ENCODE data around the gene ACADS.

The ACADS gene

GRCh38 chr12:120725659-120726509 is at the start of gene ACADS:
ACADS (plus strand) TSS chr12:120725826; CDS start chr12:120725886, 60 bp downstream.
- DNase-seq (ENCODE audit: low read depth): peak; percentile 73

GRCh38 chr12:120677765-120678473 is 47.7 kb upstream of the ACADS start:
- no peak for DNase-seq (ENCODE audit: low read depth)

DNA sequence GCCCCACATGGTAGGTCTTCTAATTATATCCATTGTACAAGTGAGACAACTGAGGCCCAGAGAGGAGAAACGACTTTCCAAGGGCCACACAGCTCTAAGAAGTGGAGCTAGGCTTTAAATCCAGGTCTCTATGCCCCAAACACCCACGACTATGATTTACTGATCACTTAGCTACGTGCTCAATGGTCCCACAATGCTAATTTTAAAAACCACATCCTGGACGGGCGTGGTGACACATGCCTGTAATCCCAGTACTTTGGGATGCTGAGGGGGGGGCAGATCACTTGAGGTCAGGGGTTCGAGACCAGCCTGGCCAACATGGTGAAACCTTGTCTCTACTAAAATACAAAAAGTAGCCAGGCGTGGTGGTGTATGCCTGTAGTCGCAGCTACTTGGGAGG is 47.1 kb upstream of the ACADS start:
- DNase-seq (ENCODE audit: low read depth): no peak

DNA sequence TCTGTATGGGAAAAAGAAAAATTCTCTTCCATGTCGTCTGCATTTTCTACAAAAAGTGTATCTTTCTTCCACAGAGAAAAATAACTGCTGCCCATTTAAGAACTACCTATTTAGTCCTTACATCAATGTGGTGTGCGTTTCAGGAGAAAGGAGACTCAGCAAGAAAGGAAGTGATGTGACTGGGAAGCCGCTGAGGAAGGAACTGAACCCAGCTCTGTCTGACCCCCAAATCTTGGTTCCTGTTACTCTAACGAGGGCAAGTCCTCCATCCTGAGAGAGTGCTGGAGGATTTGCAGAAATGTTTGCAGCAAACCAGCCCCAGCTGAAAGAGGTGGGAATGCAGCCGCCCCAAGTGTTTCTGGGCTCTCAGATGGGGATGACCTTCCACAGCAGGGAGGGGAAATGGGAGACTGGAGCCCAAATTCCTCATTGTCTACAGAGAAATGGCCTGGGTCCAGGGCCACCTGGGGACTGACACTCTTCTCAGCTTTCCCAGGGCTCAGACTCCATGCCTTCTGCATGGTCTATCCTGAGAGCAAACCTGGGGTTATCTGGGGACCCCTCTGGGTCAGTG is 45.4 kb upstream of the ACADS start:
- DNase-seq (ENCODE audit: low read depth): no peak

GRCh38 chr12:120684523-120684932 is 41.1 kb upstream of the ACADS start:
- no peak for DNase-seq (ENCODE audit: low read depth)

- no peak for DNase-seq (ENCODE audit: low read depth)
These were observed 40.1 kb upstream of the ACADS start for GRCh38 chr12:120685522-120685921.

DNA sequence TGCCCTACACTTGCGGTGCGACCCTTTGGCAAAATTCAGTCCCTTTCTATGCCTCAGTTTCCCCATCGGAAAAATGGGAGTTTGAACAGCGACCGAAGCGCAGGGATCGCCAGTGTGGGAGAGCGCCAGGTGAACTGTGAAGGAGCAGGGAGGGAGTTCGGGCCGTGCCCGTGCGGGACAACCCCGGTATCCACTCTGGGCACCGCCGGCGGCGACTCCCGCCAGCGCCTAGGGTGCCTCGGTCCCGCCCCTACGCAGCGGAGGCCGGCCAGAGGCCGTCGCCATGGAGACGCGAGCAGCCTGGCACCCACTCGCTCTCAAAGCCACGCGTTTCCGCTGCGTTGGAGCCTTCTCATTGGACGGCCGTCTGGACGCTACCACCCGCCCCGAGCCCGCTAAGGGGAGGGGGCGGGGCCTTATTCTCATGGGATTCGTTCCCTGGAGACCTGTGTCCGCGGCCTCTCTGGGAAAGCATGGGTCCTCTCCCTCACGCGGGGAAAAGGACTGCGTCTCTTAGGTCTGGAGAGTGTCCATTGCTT is 39.4 kb upstream of the ACADS start:
- peak; percentile 92 for DNase-seq (ENCODE audit: low read depth)

DNA sequence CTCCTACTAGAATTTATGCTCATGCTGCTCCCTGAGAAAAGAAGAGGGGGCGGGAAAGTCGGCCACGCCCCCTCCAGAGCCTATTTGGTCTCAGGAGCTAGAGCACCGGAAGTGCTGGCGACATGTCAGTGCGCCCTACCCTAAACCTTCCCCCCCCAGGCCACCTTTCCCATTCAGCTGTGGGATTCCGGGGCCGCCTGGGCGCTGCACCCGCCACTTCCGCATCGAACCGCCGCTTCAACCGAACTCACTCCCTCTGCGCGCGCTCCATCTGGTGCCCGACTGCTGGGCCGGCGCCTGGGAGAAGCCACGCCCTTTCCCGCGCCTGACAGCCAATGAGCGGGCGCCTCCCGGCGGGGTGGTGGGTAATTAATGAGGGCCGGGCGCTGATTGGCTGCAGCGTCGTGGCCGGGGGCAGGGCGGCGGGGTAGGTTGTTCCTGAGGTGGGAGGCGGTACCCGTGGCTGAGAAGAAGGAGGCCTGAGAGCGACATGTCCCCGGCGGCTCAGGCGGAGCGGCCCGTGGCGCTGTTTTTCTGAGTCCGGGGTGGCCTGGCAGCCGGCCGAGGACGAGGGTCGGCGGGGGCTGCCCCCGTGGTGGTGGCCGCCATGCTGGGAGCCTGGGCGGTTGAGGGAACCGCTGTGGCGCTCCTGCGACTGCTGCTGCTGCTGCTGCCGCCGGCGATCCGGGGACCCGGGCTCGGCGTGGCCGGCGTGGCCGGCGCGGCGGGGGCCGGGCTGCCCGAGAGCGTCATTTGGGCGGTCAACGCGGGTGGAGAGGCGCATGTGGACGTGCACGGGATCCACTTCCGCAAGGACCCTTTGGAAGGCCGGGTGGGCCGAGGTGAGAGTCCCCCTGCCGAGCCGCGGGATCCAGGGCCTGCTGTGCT is 38.7 kb upstream of the ACADS start, which contains the start of gene MLEC:
MLEC (plus strand) TSS at position 460 of the 888 bp plus-strand sequence; CDS start at position 608, 148 bp downstream.
- peak; percentile 98 for DNase-seq (ENCODE audit: low read depth)

DNA sequence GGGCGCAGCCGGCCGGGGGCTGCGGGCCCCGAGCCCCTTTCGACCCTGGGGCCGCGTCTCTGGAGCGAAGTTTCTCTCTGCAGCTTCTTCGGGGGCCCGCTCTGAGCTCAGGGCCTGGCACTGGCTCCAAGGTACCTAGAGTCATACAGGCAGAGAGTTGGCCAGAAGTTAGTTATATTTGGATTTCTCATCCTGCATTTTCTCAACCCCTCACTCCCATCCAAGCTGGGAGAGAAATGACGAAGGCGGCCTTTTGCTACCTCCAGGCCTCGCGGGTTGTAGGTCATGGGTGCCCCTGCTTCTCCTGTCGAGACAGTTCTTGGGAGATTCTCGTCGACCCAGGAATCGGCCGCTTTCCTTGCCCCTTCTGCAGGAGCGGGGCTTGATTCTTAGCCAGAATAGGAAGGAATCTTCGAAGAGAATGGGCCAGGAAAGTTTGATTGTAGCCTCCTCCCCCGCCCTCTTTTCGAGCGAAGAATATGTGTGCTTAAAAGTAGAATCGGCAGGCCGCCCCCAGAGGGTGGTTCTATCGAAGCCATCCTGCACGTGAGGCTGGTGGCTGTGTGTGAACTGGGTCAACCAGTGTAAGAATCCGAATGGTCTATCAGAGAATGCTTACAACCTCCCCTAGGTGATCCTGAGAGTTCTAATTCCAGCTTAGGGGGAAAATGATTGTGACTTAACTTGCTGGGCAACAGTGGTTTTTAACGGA is 37.9 kb upstream of the ACADS start:
- DNase-seq (ENCODE audit: low read depth): no peak

GRCh38 chr12:120688527-120689071 is 37.0 kb upstream of the ACADS start:
- no peak for DNase-seq (ENCODE audit: low read depth)

DNA sequence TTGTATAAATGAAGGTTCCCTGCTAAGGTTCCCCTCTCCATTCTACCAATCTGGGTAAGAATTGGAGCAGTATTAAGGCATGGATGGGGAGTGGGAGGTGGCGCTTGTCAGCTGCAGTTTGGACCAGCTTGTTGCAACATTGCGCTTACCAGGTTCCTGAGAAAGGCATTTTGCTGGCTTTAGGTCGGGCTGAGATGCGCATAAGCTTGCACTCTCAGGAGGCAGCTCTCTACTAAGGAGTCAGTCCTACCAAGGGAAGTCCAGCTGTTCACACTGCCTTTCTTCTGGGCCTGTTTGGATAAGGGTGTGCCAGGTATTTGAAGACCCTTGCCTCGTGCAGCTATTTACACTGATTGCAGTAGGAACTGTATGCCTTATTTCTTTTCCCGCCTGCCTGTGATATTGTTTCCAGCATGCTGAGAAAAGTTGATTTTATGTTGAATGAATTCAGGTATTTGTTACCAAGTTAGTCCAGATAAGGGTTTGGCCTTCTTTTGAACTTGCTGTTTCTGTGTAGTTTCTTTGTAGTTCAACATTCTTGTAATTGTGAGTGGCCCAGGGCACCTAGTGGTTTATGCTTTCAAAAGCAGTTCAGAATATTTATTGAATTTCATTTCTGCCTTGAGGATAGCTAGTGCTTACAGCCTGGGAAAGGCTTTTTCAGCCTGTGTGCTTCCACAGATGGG is 36.1 kb upstream of the ACADS start:
- DNase-seq (ENCODE audit: low read depth): no peak

DNA sequence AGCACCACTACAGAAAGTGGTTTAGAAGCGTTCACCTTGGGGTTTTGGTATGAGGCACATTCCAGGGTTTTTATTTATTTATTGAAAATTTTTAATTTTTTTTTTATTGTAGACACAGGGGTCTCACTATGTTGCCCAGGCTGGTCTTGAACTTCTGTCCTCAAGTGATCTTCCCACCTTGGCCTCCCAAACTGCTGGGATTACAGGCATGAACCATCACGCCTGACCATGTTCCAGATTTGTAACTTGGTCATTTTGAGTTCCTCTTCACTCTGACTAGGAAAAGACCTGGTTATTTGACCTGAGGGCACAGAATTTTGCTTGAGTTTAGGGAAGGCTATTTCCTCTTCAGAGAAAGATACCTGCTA is 35.6 kb upstream of the ACADS start:
- no peak for DNase-seq (ENCODE audit: low read depth)

DNA sequence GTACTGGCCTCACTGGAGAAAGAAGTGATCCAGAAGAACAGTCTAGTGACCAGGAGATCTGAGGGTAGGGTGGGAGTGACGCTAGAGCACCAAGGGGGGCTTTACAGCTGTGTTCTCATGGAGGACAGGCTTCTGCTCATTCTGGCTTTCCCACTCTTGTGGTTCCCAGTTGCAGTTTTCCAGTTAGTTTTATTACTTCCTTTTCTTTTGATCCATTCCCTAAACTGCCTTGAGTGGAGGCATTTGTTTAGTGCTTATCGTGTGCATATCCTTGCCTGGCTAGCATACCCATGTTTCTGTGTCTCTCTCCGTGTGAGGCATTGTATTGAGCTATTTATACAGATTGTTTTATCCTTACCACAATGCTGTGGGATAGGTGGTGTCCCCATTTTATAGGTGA is 34.6 kb upstream of the ACADS start:
- no peak for DNase-seq (ENCODE audit: low read depth)

DNA sequence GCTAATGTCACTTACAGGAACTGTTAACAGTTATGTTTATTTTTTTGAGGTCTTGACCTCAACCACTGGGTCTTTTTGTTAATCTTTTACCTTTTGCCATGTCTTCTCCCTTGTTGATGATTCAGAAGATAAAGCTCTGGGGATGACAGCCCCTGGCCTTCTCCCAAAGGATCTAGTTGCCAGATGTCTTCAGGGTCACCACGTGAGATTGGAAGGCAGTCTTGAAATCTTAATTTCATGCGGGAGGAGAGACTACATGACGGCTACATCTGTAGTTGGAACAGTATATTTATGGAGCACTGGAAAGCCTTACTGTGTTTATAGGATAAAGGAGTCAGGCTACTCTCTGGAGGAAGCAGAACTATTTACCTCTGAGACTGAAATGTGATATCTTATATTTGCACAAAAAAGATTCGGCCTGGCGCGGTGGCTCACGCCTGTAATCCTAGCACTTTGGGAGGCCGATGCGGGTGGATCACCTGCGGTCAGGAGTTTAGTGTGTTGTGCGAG is 33.0 kb upstream of the ACADS start:
- no peak for DNase-seq (ENCODE audit: low read depth)

DNA sequence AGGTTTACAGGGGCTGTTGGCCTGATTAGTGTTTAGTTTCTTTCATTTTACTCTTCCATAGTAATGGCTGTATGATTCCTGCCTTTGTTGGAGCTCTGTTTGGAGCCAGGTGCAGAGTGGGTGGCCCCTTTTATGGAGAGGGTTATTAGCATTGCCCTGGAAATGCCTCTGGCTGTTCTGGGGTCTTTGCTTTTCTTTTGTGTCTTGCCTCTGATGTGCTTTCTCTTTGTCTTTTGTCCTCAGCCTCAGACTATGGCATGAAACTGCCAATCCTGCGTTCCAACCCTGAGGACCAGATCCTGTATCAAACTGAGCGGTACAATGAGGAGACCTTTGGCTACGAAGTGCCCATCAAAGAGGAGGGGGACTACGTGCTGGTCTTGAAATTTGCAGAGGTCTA is 31.8 kb upstream of the ACADS start:
- no peak for DNase-seq (ENCODE audit: low read depth)

DNA sequence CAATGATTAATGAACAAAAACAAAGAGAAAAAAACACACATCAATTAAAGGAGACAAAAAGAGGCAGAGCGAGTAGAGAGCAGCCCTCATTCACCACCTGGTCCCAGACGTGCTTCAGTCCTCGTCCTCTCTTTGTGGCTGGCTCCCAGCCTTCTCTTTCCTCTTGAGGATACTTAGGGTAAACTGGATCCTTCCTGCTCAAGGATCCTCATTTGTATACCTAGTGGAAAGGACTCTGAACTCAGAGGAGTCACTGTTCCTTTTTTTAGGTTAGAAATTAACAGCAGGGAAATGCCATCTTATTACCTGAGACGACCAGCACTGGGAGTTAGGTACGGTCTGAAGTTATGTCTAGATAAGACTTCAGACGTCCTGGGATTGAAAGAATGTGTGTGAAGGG is 29.0 kb upstream of the ACADS start:
- DNase-seq (ENCODE audit: low read depth): no peak

DNA sequence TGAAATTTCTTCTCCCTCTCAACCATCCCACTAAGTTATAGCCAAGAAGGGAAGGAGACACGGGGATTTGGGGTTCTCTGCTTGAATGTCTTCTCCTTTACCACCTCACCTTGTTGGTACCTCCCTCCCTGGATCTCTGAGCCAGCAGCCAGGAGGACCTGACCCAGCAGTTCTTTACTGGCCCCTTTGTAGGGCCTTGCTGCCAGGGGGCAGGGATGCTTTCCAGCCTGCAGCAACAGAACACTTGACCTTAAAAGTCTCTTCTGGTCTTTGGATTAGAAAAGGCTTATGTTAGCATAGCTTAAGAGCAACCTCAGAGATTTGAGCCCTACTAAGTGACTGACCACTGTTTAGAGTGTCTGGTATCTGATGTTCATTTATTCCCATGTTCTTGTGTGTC is 28.3 kb upstream of the ACADS start:
- no peak for DNase-seq (ENCODE audit: low read depth)

DNA sequence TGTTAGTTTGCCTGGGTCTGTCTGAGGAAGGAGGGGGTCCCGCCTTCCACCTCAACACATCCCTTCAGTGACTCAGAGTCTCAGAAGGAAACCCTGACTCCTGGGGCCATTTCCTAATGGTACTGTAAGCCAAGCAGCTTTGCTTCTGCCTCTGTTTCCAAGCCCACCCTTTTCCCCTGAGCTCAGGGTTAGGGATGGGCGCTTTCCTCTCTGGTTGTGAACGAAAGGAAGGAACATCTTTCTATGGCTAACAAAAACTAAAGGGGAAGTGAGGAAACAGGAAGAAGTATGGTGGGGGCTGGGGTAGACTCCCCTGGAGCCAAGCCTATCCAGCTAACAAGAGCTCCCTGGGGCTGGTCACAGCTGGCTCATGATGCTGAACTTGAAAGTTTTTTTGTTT is 27.0 kb upstream of the ACADS start:
- DNase-seq (ENCODE audit: low read depth): no peak

- DNase-seq (ENCODE audit: low read depth): no peak
These were observed 26.1 kb upstream of the ACADS start for GRCh38 chr12:120699553-120699952.

GRCh38 chr12:120700886-120701285 is 24.7 kb upstream of the ACADS start:
- DNase-seq (ENCODE audit: low read depth): no peak

All from stimulated activated CD8-positive, alpha-beta memory T cell treated with anti-CD3 and anti-CD28 coated beads, Interleukin-15, amount 100 ng/mL, for 1 hour (primary cell).